CD4-positive, CD25-positive, alpha-beta regulatory T cell (primary cell): ENCODE data around the gene SLC39A12. TPM values are rescaled to one million over a fixed set of nuclear protein-coding genes. Genes with fewer than 3 reads are reported as not detected.

ENCODE experiments used
- ATAC-seq, 2 donors: fragments of 150-1000 bp; cut with Tn5 transposase; one replicate each; pipeline ENCODE4 v1.10.0; 2021; ENCODE audit warnings: low read depth in 2 of 2, moderate number of reproducible peaks in 2 of 2, moderate library complexity in 1 of 2
- DNase-seq, 3 donors: peaks; one replicate each; pipeline versions ENCODE4 v3.0.0 to v3.0.0-alpha.2; 2012 to 2022; ENCODE audit warnings: mixed read lengths in 1 of 3
- H3K27ac ChIP-seq: one replicate; pipeline ENCODE4 v1.7.0; 2013; ENCODE audit warnings: mild to moderate bottlenecking, low read length; ENCODE audit not compliant: insufficient read depth, poor library complexity, severe bottlenecking
- H3K27me3 ChIP-seq: one replicate; pipeline ENCODE4 v1.7.0; 2013; ENCODE audit warnings: low read length; ENCODE audit not compliant: control insufficient read depth, insufficient read depth
- H3K36me3 ChIP-seq: one replicate; pipeline ENCODE4 v1.7.0; 2013; ENCODE audit warnings: mild to moderate bottlenecking, low read length, moderate library complexity; ENCODE audit not compliant: control insufficient read depth, insufficient read depth
- H3K4me1 ChIP-seq: 2 replicates; pipeline ENCODE4 v1.7.0; 2013; ENCODE audit warnings: mild to moderate bottlenecking, low read length; ENCODE audit not compliant: insufficient read depth, control insufficient read depth, poor library complexity, severe bottlenecking
- H3K4me3 ChIP-seq: one replicate; pipeline ENCODE4 v1.7.0; 2013; ENCODE audit warnings: low read depth, mild to moderate bottlenecking, low read length, moderate library complexity
- H3K9me3 ChIP-seq, 2 experiments: 1 replicate in 1 of 2; 2 replicates in 1 of 2; pipeline ENCODE4 v1.7.0; 2013; ENCODE audit warnings: low read length in 2 of 2, mild to moderate bottlenecking in 1 of 2, moderate library complexity in 1 of 2; ENCODE audit not compliant: control insufficient read depth in 2 of 2
- H3K27ac Mint-ChIP-seq, 3 donors: one replicate each; pipeline ENCODE4 v1.8.0; 2020 to 2022; ENCODE audit warnings: mild to moderate bottlenecking in 3 of 3, mixed read lengths in 3 of 3, moderate library complexity in 2 of 3
- H3K27me3 Mint-ChIP-seq: one replicate; pipeline ENCODE4 v1.8.0; 2022; ENCODE audit warnings: mild to moderate bottlenecking, mixed read lengths
- H3K36me3 Mint-ChIP-seq: one replicate; pipeline ENCODE4 v1.8.0; 2020; ENCODE audit warnings: mixed read lengths
- H3K4me1 Mint-ChIP-seq, 4 donors: one replicate each; pipeline ENCODE4 v1.8.0; 2020 to 2022; ENCODE audit warnings: mixed read lengths in 4 of 4, mild to moderate bottlenecking in 1 of 4
- H3K4me3 Mint-ChIP-seq, 4 donors: one replicate each; pipeline ENCODE4 v1.8.0; 2020 to 2022; ENCODE audit warnings: mild to moderate bottlenecking in 4 of 4, mixed read lengths in 4 of 4, moderate library complexity in 3 of 4
- H3K9me3 Mint-ChIP-seq, 7 donors: one replicate each; pipeline ENCODE4 v1.8.0; 2020 to 2022; ENCODE audit warnings: mixed read lengths in 7 of 7, mild to moderate bottlenecking in 3 of 7, moderate library complexity in 2 of 7
- polyA plus RNA-seq, 4 donors: library from polyadenylated mRNA; unstranded; fragments of 300-500 nt; fragmentation: Illumina TruSeq; gene quantifications; one replicate each; pipeline ENCODE4 v1.2.3, GENCODE V29; 2021
- total RNA-seq: library from RNA; stranded (reverse); gene quantifications from one replicate; pipeline ENCODE4 v1.2.3, GENCODE V29; 2022

Gene SLC39A12
- total RNA-seq (not detected), polyA plus RNA-seq (not detected)

GRCh38 chr10:17951868-17952371 lies at the start of gene SLC39A12:
Gene SLC39A12 (plus strand): TSS chr10:17951918. CDS start chr10:17953277, 1,359 bp downstream.
- no peak within 1 kb of the TSS for H3K27ac Mint-ChIP-seq

GRCh38 chr10:17904564-17904963 lies 47.2 kb upstream of the SLC39A12 start:
- no peak overlapping the region for H3K27ac Mint-ChIP-seq
- no peaks in the 10 kb centered on the region for H3K36me3 Mint-ChIP-seq
- H3K4me3 Mint-ChIP-seq, result no peak overlapping the region
- no peak for DNase-seq
- no peaks in the 10 kb centered on the region for H3K9me3 Mint-ChIP-seq
- no peak for ATAC-seq
- H3K4me1 Mint-ChIP-seq, result no peaks in the 10 kb centered on the region
- H3K27ac ChIP-seq, result no peak overlapping the region
- H3K27me3 ChIP-seq, result peaks cover 2% of the 10 kb centered on the region
- H3K4me3 ChIP-seq, result no peak overlapping the region
- no peaks in the 10 kb centered on the region for H3K36me3 ChIP-seq
- no peaks in the 10 kb centered on the region for H3K4me1 ChIP-seq
- no peaks in the 10 kb centered on the region for H3K9me3 ChIP-seq
- H3K27me3 Mint-ChIP-seq, result peaks cover 23% of the 10 kb centered on the region

More at GRCh38 chr10:17951868-17952371, at the start of gene SLC39A12:
- Histone ChIP-seq H3K36me3 (no peaks in the 10 kb centered on the region), H3K27me3 (peaks cover 4% of the 10 kb centered on the region), H3K9me3 (no peaks in the 10 kb centered on the region), H3K4me3 (no peak within 1 kb of the TSS), H3K4me1 (no peaks in the 10 kb centered on the region), H3K27ac (no peak within 1 kb of the TSS)
- DNase-seq (no peak), ATAC-seq (no peak)
- Mint-ChIP-seq H3K4me3 (no peak within 1 kb of the TSS), H3K9me3 (peaks cover 0 to 1% (median 0%) of the 10 kb centered on the region in 7 donors), H3K36me3 (no peaks in the 10 kb centered on the region), H3K4me1 (no peaks in the 10 kb centered on the region), H3K27me3 (peaks cover 5% of the 10 kb centered on the region)

- peaks cover 2% of the 10 kb centered on the region for H3K27me3 ChIP-seq
- Mint-ChIP-seq H3K4me3 (no peak overlapping the region), H3K36me3 (no peaks in the 10 kb centered on the region), H3K27me3 (peaks cover 29% of the 10 kb centered on the region), H3K27ac (no peak overlapping the region), H3K9me3 (peaks cover 0 to 2% (median 0%) of the 10 kb centered on the region in 7 donors), H3K4me1 (no peaks in the 10 kb centered on the region)
- no peak overlapping the region for H3K27ac ChIP-seq
- DNase-seq, result no peak
- H3K4me1 ChIP-seq, result no peaks in the 10 kb centered on the region
- no peak for ATAC-seq
- no peaks in the 10 kb centered on the region for H3K9me3 ChIP-seq
- no peaks in the 10 kb centered on the region for H3K36me3 ChIP-seq
- H3K4me3 ChIP-seq, result no peak overlapping the region
Observed at GRCh38 chr10:17905491-17905890, 46.2 kb upstream of the SLC39A12 start.

DNA sequence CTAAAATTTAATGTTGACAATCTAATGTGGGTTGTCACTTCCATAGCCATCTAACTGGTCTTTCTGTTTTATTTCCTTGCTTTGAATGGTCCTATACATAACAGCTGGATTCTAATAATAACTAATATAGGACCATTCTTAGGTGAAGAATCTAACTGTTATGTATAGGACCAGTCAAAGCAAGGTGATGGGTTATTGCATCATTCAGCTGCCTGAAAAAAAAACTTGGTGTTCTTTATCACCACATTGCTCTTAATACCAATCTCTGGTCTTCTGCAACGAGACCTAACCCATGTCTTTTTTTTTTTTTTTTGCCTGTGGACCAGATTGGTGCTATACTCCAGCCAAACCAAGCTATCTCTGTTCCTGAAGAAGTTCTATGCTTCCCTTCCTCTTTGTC lies 45.7 kb upstream of the SLC39A12 start:
- H3K4me1 ChIP-seq, result no peaks in the 10 kb centered on the region
- H3K4me1 Mint-ChIP-seq, result no peaks in the 10 kb centered on the region
- no peak overlapping the region for H3K4me3 Mint-ChIP-seq
- no peaks in the 10 kb centered on the region for H3K9me3 ChIP-seq
- H3K36me3 ChIP-seq, result no peaks in the 10 kb centered on the region
- H3K9me3 Mint-ChIP-seq, result peaks cover 0 to 2% (median 0%) of the 10 kb centered on the region in 7 donors
- no peaks in the 10 kb centered on the region for H3K36me3 Mint-ChIP-seq
- H3K27me3 ChIP-seq, result peaks cover 2% of the 10 kb centered on the region
- H3K27me3 Mint-ChIP-seq, result peaks cover 29% of the 10 kb centered on the region
- ATAC-seq, result no peak
- no peak overlapping the region for H3K27ac Mint-ChIP-seq
- DNase-seq, result no peak
- no peak overlapping the region for H3K27ac ChIP-seq
- H3K4me3 ChIP-seq, result no peak overlapping the region

DNA sequence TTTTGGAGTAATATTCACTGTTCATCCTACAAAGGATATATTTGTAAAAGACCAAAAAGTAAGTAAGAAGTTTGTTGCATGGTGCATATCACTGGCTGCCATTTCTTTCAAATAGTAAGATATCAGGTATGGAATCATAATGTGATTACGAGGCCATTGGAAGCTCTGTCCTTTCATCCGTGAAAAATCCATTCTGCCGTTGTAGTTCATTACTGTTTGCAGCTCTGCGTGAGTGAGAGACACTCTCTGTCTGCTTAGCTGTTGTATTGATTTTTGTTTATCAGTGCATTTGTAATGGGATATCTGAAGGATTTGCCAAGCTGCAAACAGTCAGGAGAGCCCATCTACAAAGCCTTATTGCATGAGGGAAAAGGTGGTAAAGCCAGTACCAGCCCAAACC lies 44.1 kb upstream of the SLC39A12 start:
- Histone ChIP-seq H3K36me3 (no peaks in the 10 kb centered on the region), H3K9me3 (no peaks in the 10 kb centered on the region), H3K27ac (no peak overlapping the region), H3K4me1 (no peaks in the 10 kb centered on the region), H3K27me3 (peaks cover 2% of the 10 kb centered on the region), H3K4me3 (no peak overlapping the region)
- no peak for ATAC-seq
- no peaks in the 10 kb centered on the region for H3K4me1 Mint-ChIP-seq
- H3K9me3 Mint-ChIP-seq, result peaks cover 0 to 6% (median under 1%) of the 10 kb centered on the region in 7 donors
- no peak for DNase-seq
- H3K27ac Mint-ChIP-seq, result no peak overlapping the region
- peaks cover 34% of the 10 kb centered on the region for H3K27me3 Mint-ChIP-seq
- H3K4me3 Mint-ChIP-seq, result no peak overlapping the region
- peaks cover 3% of the 10 kb centered on the region for H3K36me3 Mint-ChIP-seq

DNA sequence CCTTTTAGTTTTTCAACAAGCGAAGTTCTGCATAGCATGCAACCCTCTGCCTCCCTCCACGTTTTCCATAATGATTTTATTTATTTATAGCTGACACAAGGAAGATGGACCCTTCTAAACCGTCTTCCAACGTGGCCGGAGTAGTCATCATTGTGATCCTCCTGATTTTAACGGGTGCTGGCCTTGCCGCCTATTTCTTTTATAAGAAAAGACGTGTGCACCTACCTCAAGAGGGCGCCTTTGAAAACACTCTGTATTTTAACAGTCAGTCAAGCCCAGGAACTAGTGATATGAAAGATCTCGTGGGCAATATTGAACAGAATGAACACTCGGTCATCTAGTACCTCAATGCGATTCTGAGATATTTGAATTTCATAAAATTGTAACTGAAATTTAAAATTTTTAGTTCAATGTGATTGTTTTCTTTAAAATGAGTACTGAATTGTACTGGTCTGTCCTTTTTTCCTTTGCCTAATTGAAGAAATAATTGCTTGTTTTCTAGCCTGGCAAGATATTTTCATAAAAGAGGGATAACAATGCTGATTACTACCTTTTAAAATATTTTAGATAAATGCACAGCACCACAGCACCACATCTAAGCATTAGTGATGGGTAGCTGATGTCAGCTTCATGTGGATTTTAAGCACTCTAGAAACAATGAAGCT lies 41.5 kb upstream of the SLC39A12 start:
- H3K9me3 ChIP-seq, result no peaks in the 10 kb centered on the region
- H3K4me3 Mint-ChIP-seq, result no peak overlapping the region
- peaks cover 34% of the 10 kb centered on the region for H3K27me3 Mint-ChIP-seq
- ATAC-seq (no peak), DNase-seq (peak in 1 of 3 donors; percentile 47)
- H3K36me3 ChIP-seq, result no peaks in the 10 kb centered on the region
- no peaks in the 10 kb centered on the region for H3K4me1 Mint-ChIP-seq
- peaks cover 3% of the 10 kb centered on the region for H3K36me3 Mint-ChIP-seq
- H3K9me3 Mint-ChIP-seq, result peaks cover 0 to 6% (median 2%) of the 10 kb centered on the region in 7 donors
- H3K27ac ChIP-seq, result no peak overlapping the region
- H3K4me1 ChIP-seq, result no peaks in the 10 kb centered on the region
- no peak overlapping the region for H3K4me3 ChIP-seq
- H3K27me3 ChIP-seq, result no peaks in the 10 kb centered on the region
- H3K27ac Mint-ChIP-seq, result no peak overlapping the region

GRCh38 chr10:17912754-17913153 lies 39.0 kb upstream of the SLC39A12 start:
- no peaks in the 10 kb centered on the region for H3K27me3 ChIP-seq

GRCh38 chr10:17913604-17914003 lies 38.1 kb upstream of the SLC39A12 start:
- no peak overlapping the region for H3K4me3 ChIP-seq
- H3K36me3 ChIP-seq, result no peaks in the 10 kb centered on the region
- no peak for DNase-seq
- no peaks in the 10 kb centered on the region for H3K4me1 ChIP-seq
- peaks cover 0 to 3% (median 0%) of the 10 kb centered on the region in 4 donors for H3K4me1 Mint-ChIP-seq
- peaks cover 13% of the 10 kb centered on the region for H3K27me3 Mint-ChIP-seq
- no peak overlapping the region for H3K4me3 Mint-ChIP-seq
- no peak overlapping the region for H3K27ac ChIP-seq
- no peaks in the 10 kb centered on the region for H3K27me3 ChIP-seq
- H3K36me3 Mint-ChIP-seq, result peaks cover 3% of the 10 kb centered on the region
- no peak for ATAC-seq
- H3K9me3 ChIP-seq, result no peaks in the 10 kb centered on the region
- no peak overlapping the region for H3K27ac Mint-ChIP-seq
- H3K9me3 Mint-ChIP-seq, result peaks cover 0 to 6% (median 2%) of the 10 kb centered on the region in 7 donors

More at GRCh38 chr10:17912754-17913153, 39.0 kb upstream of the SLC39A12 start:
- Mint-ChIP-seq H3K9me3 (peaks cover 0 to 6% (median 2%) of the 10 kb centered on the region in 7 donors), H3K27me3 (peaks cover 22% of the 10 kb centered on the region), H3K36me3 (peaks cover 3% of the 10 kb centered on the region), H3K4me1 (no peaks in the 10 kb centered on the region), H3K27ac (peak overlapping the region in 1 of 3 donors; percentile 50), H3K4me3 (no peak overlapping the region)
- Histone ChIP-seq H3K9me3 (no peaks in the 10 kb centered on the region), H3K4me3 (no peak overlapping the region), H3K36me3 (no peaks in the 10 kb centered on the region), H3K4me1 (no peaks in the 10 kb centered on the region), H3K27ac (no peak overlapping the region)
- ATAC-seq, result no peak
- no peak for DNase-seq
